IPS-15b (cell line): Measurements from ENCODE around the gene GPATCH3.
A peak's percentile ranks its signal among the peaks of the same experiment; 100 is the strongest.

Experiments
- H3K27me3 ChIP-seq: one replicate; pipeline ENCODE4 v1.6.1; 2013; ENCODE audit warnings: low read length; ENCODE audit not compliant: control insufficient read depth, insufficient read depth
- H3K36me3 ChIP-seq: one replicate; pipeline ENCODE4 v1.6.1; 2013; ENCODE audit warnings: low read length; ENCODE audit not compliant: control insufficient read depth, insufficient read depth
- H3K4me1 ChIP-seq: one replicate; pipeline ENCODE4 v1.6.1; 2013; ENCODE audit warnings: mild to moderate bottlenecking, low read length; ENCODE audit not compliant: control insufficient read depth, insufficient read depth
- H3K4me3 ChIP-seq: one replicate; pipeline ENCODE4 v1.5.1; 2013; ENCODE audit warnings: low read depth, low read length
- H3K9ac ChIP-seq: one replicate; pipeline ENCODE4 v1.6.1; 2013; ENCODE audit warnings: low read depth, mild to moderate bottlenecking, low read length
- H3K9me3 ChIP-seq: one replicate; pipeline ENCODE4 v1.6.1; 2013; ENCODE audit warnings: mild to moderate bottlenecking, low read length; ENCODE audit not compliant: control insufficient read depth, insufficient read depth

Gene GPATCH3

DNA sequence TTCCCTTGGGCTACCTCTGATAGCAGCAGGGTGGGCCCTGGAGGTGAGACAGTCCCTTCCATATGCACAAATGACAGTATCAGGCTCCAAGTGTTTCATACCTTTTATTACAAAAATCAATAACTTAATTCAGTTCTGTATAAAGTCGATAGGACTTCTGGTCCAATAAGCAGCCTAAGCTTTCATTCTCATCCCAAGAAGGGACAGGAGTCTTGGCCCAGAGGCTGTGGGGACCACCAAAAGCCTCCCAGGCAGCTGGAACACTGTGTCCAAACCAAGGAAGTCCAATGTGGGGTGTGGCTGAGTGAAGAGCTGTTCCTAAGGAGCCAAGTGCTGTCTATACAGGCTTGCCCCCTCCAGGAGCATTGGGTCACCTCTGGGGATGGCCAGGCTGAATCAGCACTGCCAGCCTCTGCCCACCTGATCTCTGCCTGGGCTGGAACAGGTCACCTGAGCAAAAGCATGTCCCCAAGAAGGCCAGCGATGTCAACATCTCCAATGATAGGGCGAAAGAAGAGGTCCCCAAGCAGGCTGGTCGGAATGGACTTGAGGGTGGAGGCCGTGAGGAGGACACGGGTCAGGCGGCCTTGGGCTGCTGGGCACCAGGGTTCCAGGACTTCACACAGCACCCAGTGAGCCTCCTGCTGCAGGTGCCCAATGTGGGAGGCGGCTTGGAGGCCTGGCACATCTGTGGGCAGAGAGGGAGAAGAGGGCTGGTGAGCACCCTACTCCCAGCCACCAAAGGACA, 11.3 kb upstream of the GPATCH3 start:
- H3K4me3 ChIP-seq = no peak overlapping the region
- H3K27me3 ChIP-seq = peaks cover 3% of the 10 kb centered on the region
- no peaks in the 10 kb centered on the region for H3K36me3 ChIP-seq
- H3K4me1 ChIP-seq = no peaks in the 10 kb centered on the region
- H3K9ac ChIP-seq = no peak overlapping the region
- H3K9me3 ChIP-seq = no peaks in the 10 kb centered on the region

- H3K27me3 ChIP-seq = no peaks in the 10 kb centered on the region
- H3K9ac ChIP-seq = no peak overlapping the region
- H3K4me3 ChIP-seq = no peak overlapping the region
- no peaks in the 10 kb centered on the region for H3K4me1 ChIP-seq
- H3K36me3 ChIP-seq = no peaks in the 10 kb centered on the region
- H3K9me3 ChIP-seq = no peaks in the 10 kb centered on the region
These were observed 10.3 kb upstream of the GPATCH3 start for GRCh38 chr1:26910343-26911160.

GRCh38 chr1:26909951-26910342, 9.7 kb upstream of the GPATCH3 start:
- H3K27me3 ChIP-seq = no peaks in the 10 kb centered on the region

GRCh38 chr1:26907071-26907917, 7.0 kb upstream of the GPATCH3 start:
- no peaks in the 10 kb centered on the region for H3K9me3 ChIP-seq
- H3K36me3 ChIP-seq = no peaks in the 10 kb centered on the region
- H3K9ac ChIP-seq = no peak overlapping the region
- H3K4me3 ChIP-seq = no peak overlapping the region
- no peaks in the 10 kb centered on the region for H3K4me1 ChIP-seq
- H3K27me3 ChIP-seq = no peaks in the 10 kb centered on the region

More at GRCh38 chr1:26909951-26910342, 9.7 kb upstream of the GPATCH3 start:
- H3K9me3 ChIP-seq = no peaks in the 10 kb centered on the region
- H3K9ac ChIP-seq = no peak overlapping the region
- H3K4me3 ChIP-seq = no peak overlapping the region
- no peaks in the 10 kb centered on the region for H3K36me3 ChIP-seq
- H3K4me1 ChIP-seq = no peaks in the 10 kb centered on the region

DNA sequence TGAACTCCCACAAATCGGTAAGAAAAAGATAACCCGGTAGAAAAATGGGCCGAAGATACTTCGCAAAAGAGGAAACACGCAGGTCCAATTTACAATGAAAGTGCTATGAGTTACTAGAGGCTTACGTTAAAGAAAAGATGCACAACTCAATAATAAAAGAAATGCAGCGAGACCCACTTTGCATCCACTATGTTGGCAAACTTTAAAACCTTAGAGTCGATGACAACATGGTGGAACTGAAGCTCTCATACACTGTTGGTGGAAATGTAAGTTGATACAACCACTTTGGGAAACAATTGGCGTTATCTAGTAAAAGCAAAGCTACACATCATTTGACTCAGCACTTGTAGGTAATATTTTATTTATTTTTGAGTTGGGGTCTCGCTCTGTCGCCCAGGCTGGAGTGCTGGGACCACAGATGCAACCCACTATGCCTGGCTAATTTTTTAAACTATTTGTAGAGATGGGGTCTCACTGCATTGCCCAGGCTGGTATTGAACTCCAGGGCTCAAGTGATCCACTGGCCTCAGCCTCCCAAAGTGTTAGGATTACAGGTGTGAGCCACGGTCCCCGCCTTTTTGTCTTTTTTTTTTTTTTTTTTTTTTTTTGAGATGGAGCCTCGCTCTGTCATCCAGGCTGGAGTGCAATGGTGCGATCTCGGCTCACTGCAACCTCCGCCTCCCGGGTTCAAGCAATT, 696 bp upstream of the GPATCH3 start:
- Histone ChIP-seq H3K9ac (peak overlapping the region; percentile 75), H3K4me3 (peak overlapping the region; percentile 78), H3K9me3 (no peaks in the 10 kb centered on the region), H3K36me3 (no peaks in the 10 kb centered on the region), H3K27me3 (no peaks in the 10 kb centered on the region), H3K4me1 (peaks cover 3% of the 10 kb centered on the region)

GRCh38 chr1:26897351-26897750, 2.9 kb downstream of the GPATCH3 start:
- Histone ChIP-seq H3K27me3 (no peaks in the 10 kb centered on the region), H3K36me3 (peaks cover 12% of the 10 kb centered on the region), H3K4me3 (no peak overlapping the region), H3K9ac (no peak overlapping the region), H3K9me3 (no peaks in the 10 kb centered on the region), H3K4me1 (peaks cover 3% of the 10 kb centered on the region)

DNA sequence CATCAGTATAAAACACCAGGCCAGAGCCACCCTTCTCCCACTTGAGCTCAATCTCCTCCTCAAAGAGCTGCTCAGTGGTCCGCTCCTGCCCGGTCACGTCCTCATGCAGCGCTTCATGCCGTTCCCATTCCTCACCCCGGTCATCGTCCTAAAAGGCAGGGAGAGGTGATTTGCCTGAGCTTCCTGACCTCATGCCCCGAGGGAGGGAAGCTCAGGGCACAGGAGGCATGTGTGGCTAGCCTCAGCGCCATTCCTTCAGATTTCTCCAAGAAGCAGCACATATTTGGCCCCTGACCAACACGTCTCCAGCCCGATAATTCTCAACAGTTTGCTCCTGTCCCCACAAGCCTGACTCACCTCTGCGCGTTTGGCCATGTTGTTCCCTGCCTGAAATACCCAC, 6.0 kb downstream of the GPATCH3 start:
- Histone ChIP-seq H3K27me3 (no peaks in the 10 kb centered on the region), H3K4me3 (no peak overlapping the region), H3K4me1 (peaks cover 2% of the 10 kb centered on the region), H3K9me3 (no peaks in the 10 kb centered on the region), H3K36me3 (peaks cover 15% of the 10 kb centered on the region), H3K9ac (no peak overlapping the region)

- H3K4me3 ChIP-seq = peak overlapping the region; percentile 89
- H3K9me3 ChIP-seq = no peaks in the 10 kb centered on the region
- H3K36me3 ChIP-seq = peaks cover 22% of the 10 kb centered on the region
- H3K4me1 ChIP-seq = peaks cover 4% of the 10 kb centered on the region
- H3K9ac ChIP-seq = peak overlapping the region; percentile 93
- no peaks in the 10 kb centered on the region for H3K27me3 ChIP-seq
These were observed 9.8 kb downstream of the GPATCH3 start for GRCh38 chr1:26890467-26890796.

DNA sequence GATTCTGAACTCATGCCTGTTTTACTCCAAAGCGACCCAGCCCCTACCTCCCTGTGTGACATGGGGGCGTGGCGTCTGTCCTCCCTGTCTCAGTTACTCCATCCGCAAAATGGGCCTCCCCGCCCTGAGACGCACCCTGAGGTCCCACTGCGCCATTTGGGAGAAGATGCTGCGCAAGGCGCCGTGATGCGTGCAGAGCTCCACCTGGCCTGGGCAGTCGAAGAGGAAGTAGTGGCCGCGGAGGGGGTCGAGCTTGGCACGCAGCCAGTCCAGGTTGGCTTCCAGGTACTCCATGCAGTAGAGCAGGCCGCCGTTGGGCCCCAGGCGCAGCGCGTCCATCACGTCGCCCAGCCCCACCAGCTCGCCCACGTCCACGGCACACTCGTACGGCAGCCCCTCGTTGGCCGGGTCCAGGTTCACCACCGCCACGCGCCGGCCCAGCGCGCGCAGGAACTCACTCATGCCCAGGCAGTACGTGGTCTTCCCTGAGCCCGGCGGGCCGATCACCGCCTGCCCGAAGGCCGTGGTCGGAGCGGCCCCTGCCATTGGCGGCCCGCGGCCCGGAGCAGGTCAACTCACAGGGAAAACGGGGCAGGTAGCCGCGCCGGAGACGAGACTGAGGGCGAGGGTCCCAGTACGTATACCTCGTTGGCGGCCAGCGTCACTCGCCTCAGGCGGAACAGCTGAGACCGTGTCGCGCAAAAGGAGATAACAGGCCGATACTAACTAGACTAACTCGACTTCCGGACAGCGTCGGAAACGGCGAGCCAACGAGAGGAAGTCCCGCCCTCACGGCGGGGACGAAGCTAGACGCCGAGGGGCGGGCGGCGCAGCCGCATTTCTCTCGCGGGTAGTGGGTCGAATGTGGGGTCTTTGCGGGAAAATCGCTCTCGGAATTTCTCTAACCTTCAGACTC, 10.5 kb downstream of the GPATCH3 start, which contains the start of gene GPN2:
Gene GPN2 (minus strand): TSS at position 733 of the 916 bp plus-strand sequence. CDS start 187 bp downstream, at position 546.
- Histone ChIP-seq H3K27me3 (no peaks in the 10 kb centered on the region), H3K4me3 (peak within 1 kb of the TSS; percentile 89), H3K9ac (peak within 1 kb of the TSS; percentile 93), H3K9me3 (no peaks in the 10 kb centered on the region), H3K36me3 (peaks cover 28% of the 10 kb centered on the region), H3K4me1 (peaks cover 4% of the 10 kb centered on the region)

- Histone ChIP-seq H3K27me3 (no peaks in the 10 kb centered on the region), H3K4me3 (no peak overlapping the region), H3K4me1 (peaks cover 4% of the 10 kb centered on the region), H3K9me3 (no peaks in the 10 kb centered on the region), H3K36me3 (peaks cover 28% of the 10 kb centered on the region), H3K9ac (no peak overlapping the region)
These were observed 12.0 kb downstream of the GPATCH3 start for GRCh38 chr1:26888231-26888630.
